GM21360 (cell line): Measurements from ENCODE around the gene DSCAML1.

ENCODE experiments used
- ATAC-seq: cut with Tn5 transposase; IDR thresholded peaks from one replicate; pipeline ENCODE4 v1.9.1; 2021; ENCODE audit warnings: mild to moderate bottlenecking, moderate library complexity; ENCODE audit not compliant: unreplicated experiment

Gene DSCAML1

GRCh38 chr11:117439256-117439655 lies 357.8 kb downstream of the DSCAML1 start:
- no peak for ATAC-seq

- ATAC-seq, result peak; percentile 69
Measured at GRCh38 chr11:117438371-117439000, 358.5 kb downstream of the DSCAML1 start.

GRCh38 chr11:117437791-117438130 lies 359.3 kb downstream of the DSCAML1 start:
- no peak for ATAC-seq

- no peak for ATAC-seq
Measured at GRCh38 chr11:117437041-117437790, 359.8 kb downstream of the DSCAML1 start.

- ATAC-seq, result no peak
Measured at GRCh38 chr11:117435326-117435725, 361.7 kb downstream of the DSCAML1 start.

DNA sequence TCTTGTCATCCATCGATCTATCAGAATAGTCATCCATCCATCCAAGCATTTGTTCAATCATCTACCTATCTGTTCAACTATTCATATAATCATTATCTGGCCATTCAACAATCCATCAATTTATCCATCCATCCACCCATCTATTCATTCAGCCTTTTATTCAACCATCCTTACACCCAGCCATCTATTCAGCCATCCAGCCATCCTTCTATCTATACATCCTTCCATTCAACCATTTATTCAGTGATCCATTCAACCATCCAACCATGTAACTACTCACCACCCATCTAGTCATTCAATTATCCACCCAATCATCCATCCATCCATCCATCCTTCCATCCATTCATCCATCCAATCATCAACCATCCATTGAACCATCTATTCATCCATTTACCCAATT lies 362.5 kb downstream of the DSCAML1 start:
- ATAC-seq, result no peak

- no peak for ATAC-seq
Measured at GRCh38 chr11:117433717-117434116, 363.3 kb downstream of the DSCAML1 start.

DNA sequence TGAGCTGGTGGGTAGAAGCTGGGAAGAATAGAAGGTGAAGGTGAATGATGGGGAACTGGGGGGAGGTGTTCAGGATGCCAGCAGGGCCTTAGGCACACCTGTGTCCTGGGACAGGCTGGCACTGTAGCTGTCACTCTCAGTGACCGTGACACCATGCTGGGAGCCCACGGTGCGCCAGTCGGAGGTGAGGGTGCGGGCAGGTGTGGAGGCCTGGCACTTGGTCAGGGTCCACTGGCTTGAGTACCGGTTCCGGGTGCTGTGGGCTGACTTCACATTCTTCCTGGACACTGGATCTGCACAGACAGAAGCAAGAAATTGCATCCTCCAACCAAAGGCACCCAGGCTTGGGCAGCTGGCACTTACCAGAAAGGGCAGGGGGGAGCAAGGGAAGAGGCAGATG lies 365.6 kb downstream of the DSCAML1 start:
- ATAC-seq, result no peak

DNA sequence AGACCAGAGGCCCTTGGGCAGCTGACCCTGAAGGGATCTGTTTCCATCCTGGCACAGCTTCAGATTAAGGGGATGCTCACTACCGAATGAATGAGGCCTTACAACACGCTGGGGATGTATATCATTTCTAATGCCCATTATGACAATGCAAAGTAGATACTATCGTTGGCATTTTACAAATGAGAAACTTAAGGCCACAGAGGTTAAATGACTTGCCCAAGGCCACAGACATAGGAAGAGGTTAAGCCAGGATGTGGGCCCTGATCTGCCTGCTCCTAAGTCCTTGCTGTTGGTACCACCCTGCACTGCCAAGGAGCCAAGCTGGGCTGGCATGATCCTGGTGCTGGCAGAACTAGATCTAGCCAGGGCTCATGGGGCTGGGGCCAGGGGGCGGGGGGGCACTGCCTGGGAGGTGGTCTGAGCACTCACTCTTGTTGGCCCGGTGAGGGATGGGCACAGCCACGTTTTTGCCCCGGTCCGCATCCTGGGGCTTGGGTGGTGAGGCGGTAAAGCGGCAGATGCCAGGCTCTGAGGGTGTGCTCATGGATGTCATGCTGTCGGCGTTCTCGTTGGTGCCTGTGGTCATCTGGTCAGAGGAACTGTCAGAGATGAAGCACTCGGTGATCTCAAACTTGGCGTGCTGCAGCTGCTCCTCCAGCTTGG lies 366.6 kb downstream of the DSCAML1 start:
- no peak for ATAC-seq

DNA sequence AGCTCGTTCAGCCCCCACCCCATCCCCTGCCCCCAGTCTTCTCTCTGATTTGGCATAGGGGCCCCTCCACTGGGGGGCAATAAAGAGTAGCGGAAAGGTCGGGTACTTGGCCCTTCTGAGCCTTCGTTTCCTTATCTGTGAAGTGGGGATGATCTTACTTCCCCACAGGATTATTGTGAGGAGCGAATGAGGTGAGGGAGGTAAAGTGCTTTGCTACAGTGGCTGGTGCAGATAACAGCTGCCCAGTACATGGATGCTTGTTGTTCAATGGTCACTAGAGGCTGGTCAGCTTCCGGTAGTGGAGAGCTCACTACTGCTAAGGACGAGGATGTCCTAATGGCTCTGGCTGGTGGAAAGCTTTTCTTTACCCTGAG lies 368.2 kb downstream of the DSCAML1 start:
- ATAC-seq, result no peak

- no peak for ATAC-seq
Measured at GRCh38 chr11:117428186-117428855, 368.7 kb downstream of the DSCAML1 start.

DNA sequence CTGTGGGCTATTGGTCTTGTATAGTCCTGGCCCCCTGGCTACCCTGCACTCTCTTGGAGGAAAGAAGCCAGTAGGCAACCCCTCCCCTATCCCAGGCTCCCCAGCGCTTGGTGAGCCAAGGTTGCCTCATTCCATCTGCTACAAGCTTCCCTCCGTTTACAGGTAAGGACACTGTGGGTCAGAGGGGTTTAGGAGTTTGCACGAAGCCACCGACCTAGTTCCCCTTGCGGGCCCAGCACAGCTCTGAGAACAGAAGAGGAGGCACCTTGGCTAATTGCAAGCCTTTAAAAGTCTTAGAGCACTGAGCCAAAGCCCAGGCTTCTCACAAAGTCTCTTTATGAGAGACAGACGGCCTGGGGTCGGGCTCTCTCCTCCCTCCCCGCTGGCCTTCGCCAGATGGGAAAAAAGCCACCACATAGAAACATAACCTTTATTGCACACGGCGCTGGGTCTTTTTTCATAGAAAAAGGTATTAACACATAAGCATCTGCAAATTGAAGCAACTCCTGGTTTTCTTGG lies 369.6 kb downstream of the DSCAML1 start:
- ATAC-seq, result no peak

DNA sequence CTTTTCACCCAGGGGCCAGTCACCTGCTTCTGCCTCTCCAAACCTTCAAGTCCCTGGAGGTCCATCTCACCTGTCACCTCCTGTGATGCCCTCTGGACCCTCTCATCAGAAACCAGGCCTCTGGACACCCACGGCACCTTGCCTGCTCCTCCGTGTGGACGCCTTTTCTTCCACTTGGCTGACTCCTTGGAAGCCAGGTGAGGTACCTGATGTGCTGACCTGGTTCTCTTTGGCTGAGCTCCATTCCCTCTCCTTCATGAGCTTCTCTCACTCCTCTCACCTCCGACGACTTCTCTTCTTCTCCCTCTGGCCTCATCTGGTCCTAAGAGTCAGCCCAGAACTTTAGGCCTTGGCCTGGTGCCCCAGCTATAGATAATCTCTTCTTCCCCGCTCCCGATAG lies 370.1 kb downstream of the DSCAML1 start:
- no peak for ATAC-seq

DNA sequence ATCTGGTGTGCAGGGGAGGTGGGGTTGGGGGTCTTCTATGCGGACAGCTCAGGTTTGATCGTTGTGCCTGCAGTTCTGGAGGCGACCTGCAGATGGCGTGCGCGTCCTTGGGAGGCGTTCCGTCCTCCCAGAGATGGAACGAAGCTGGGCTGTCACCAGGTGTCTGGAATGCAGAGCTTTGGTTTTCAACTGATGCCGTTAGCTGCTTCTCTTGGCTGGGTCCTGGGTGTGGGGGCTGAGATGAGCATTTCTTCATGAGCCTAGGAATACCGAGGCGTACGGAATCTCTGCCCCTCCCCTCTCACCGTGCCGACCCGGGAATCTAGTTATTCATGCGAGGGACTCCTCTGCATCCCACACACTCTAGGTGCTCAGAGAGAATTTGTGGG lies 370.7 kb downstream of the DSCAML1 start:
- ATAC-seq, result no peak

DNA sequence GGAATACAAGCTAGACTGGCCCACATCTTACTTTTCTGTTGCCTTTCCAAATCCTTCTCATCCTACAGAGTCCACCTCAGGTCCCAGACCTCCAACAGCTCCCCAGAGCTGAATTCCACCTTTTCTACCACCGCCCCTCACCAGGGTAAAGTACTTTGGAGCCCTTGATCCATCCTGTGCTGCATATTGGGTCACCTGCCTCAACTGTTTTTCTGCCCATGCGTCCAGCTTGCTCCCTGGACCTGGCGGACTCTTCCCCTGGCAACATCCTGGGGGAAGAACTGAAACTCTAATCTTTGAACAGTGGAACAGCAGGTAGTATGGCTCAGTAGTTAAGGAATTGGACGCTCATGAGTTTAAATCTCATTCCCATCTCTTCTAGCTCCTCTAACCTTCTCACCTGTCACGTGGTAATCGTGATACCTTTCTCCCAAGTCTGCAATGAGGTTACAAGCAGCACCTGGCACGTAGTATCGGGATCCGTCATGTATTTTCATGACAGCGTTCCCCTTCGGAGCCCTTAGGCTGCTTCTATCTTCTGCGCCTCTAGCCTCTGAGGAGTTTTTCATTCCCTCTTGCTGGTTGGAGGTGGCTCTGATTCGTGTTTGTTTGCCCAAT lies 371.2 kb downstream of the DSCAML1 start:
- no peak for ATAC-seq

DNA sequence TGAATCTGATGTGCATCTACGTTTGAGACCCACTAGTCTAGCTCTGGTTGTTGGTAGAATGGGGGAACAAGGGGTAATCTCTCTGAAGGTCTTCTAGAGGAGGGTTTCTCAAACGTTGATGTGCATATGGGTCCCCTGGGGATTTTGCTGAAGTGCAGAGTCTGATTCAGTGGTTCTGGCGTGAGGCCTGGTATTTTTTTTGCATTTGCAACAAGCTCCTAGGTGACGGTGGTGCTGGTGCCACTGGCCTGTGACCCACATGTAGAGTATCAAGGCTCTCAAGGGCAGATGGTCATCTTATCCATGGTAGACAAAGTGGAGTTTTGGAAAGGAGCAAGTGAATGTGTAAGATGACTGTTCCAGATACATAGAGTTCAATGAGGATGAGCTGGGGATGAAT lies 372.2 kb downstream of the DSCAML1 start:
- no peak for ATAC-seq

GRCh38 chr11:117423046-117423575 lies 373.9 kb downstream of the DSCAML1 start:
- no peak for ATAC-seq

DNA sequence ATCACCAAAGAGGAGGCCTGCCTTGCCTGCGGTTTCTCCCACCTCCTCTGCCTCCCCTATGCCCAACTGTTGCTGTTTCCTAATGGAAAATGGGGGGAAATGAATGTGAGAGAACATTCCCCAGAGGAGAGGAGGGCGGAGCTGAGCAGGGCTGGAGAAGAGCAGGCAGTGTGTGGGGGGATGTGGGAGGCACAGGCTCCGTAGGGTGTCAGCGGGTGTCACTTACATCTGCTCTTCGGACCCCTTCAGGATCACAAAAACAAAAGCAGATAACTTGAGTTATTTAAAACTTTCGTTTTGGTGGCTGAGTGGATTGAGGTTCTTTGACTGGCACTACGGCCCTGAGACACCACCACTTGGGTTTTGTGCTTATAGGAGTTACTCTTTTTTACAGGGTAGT lies 375.5 kb downstream of the DSCAML1 start:
- ATAC-seq, result no peak

GRCh38 chr11:117421041-117421440 lies 376.0 kb downstream of the DSCAML1 start:
- no peak for ATAC-seq

GRCh38 chr11:117420598-117420997 lies 376.4 kb downstream of the DSCAML1 start:
- ATAC-seq, result no peak

DNA sequence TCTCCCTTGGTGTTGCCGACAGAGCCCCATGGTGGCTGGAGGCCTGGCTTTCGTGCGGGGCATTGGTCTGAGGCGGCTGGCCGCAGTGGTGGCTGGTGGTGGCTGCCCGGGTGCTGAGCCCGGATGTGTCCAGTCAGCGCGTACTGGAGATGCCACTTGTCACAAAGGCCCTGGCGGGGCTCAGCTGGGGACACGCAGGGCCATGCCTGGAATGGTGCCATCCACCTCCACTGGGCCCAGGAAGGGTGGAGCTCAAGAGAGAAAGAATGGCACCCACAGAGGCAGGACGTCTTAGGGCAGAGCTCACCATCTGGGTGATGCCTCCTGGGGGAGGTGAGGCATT lies 376.9 kb downstream of the DSCAML1 start:
- ATAC-seq, result no peak
